A549 (cell line): ENCODE measurements around the gene SELPLG. TPM values are rescaled to one million over a fixed set of nuclear protein-coding genes. Genes with fewer than 3 reads are reported as not detected.

Experiments used
- ATAC-seq, 2 experiments: fragments of 200-7000 bp in 1 of 2; fragments of >200 bp in 1 of 2; cut with Nextera tagmentation in 1 of 2; cut with Tn5 transposase in 1 of 2; 3 replicates each; pipeline versions ENCODE4 v1.8.0 to v1.9.1; 2018 to 2020; ENCODE audit warnings: mild to moderate bottlenecking in 1 of 2, moderate library complexity in 1 of 2
- CTCF ChIA-PET: fragments of 300-600 bp; sonication (Branson Sonifier 250); formaldehyde crosslinking; extraction: SDS; loops from one replicate; lab custom pipeline; 2021; ENCODE audit warnings: antibody characterized with exemption, inconsistent platforms; lab: Yijun Ruan, JAX
- POLR2A ChIA-PET: fragments of 350-600 bp; formaldehyde crosslinking; extraction: SDS; loops from one replicate; lab custom pipeline; 2021; ENCODE audit warnings: antibody characterized with exemption, inconsistent platforms; lab: Yijun Ruan, JAX
- DNase-seq, 2 experiments: peaks; one replicate each; pipeline versions ENCODE4 v3.0.0 to v3.0.0-alpha.2; 2011 to 2016; ENCODE audit warnings: low read depth in 1 of 2, low spot score in 1 of 2
- FAIRE-seq: peaks from 2 replicates; lab custom pipeline; 2011; peaks lifted over from hg19 to GRCh38; lab: Jason Lieb, UNC
- H3K27ac ChIP-seq, 2 experiments: fragments of >200 bp; sonication (Bioruptor Twin); formaldehyde crosslinking; 3 replicates each; pipeline ENCODE4 v1.5.1; 2016 to 2017
- H3K4me1 ChIP-seq: fragments of >200 bp; sonication (Bioruptor Twin); formaldehyde crosslinking; 3 replicates; pipeline ENCODE4 v1.6.1; 2016
- H3K4me2 ChIP-seq: fragments of >200 bp; sonication (Bioruptor Twin); formaldehyde crosslinking; 3 replicates; pipeline ENCODE4 v1.6.1; 2016
- H3K4me3 ChIP-seq: fragments of >200 bp; sonication (Bioruptor Twin); formaldehyde crosslinking; 3 replicates; pipeline ENCODE4 v1.5.1; 2016
- H3K9me3 ChIP-seq: fragments of >200 bp; sonication (Bioruptor Twin); formaldehyde crosslinking; 3 replicates; pipeline ENCODE4 v1.6.1; 2016
- BHLHE40 ChIP-seq: IDR thresholded peaks from 2 replicates; pipeline ENCODE4 v1.6.1; 2012; ENCODE audit warnings: low read depth, low read length, inconsistent platforms
- CBX8 ChIP-seq: fragments of 200-600 bp; sonication (generic); IDR thresholded peaks from 2 replicates; pipeline ENCODE4 v1.6.1; 2016
- CHD4 ChIP-seq: fragments of 200-600 bp; sonication (generic); IDR thresholded peaks from 2 replicates; pipeline ENCODE4 v1.6.1; 2016; ENCODE audit warnings: antibody characterized with exemption, mild to moderate bottlenecking, borderline replicate concordance
- EHMT2 ChIP-seq: fragments of 200-600 bp; sonication (generic); IDR thresholded peaks from 2 replicates; pipeline ENCODE4 v1.6.1; 2016; ENCODE audit warnings: antibody characterized with exemption, low read depth, mild to moderate bottlenecking, moderate library complexity
- FOSB ChIP-seq: fragments of 250-450 bp; sonication (Bioruptor Pico); IDR thresholded peaks from 2 replicates; pipeline ENCODE4 v1.5.0; 2020; ENCODE audit warnings: mild to moderate bottlenecking, moderate library complexity
- HDAC2 ChIP-seq: fragments of 200-600 bp; sonication (generic); IDR thresholded peaks from 2 replicates; pipeline ENCODE4 v1.6.1; 2016
- HOXB5 ChIP-seq: fragments of 250-450 bp; sonication (Bioruptor Pico); IDR thresholded peaks from 2 replicates; pipeline ENCODE4 v1.5.0; 2020; ENCODE audit warnings: mild to moderate bottlenecking, moderate library complexity
- JUN ChIP-seq, 2 experiments: fragments of >200 bp; sonication (Bioruptor Twin); formaldehyde crosslinking; IDR thresholded peaks; 2 replicates in 1 of 2; 3 replicates in 1 of 2; pipeline ENCODE4 v1.6.1; 2016 to 2017
- KDM1A ChIP-seq: fragments of 200-600 bp; sonication (generic); IDR thresholded peaks from 2 replicates; pipeline ENCODE4 v1.6.1; 2016; ENCODE audit warnings: low read depth, mild to moderate bottlenecking
- MAFK ChIP-seq: fragments of 450-650 bp; IDR thresholded peaks from 2 replicates; pipeline ENCODE4 v1.6.1; 2014; ENCODE audit not compliant: partially characterized antibody
- NFE2L2 ChIP-seq: fragments of 150-350 bp; conservative IDR thresholded peaks from 2 replicates; pipeline ENCODE4 v1.6.1; 2014; ENCODE audit warnings: low read length
- NR3C1 ChIP-seq: fragments of >200 bp; sonication (Bioruptor Twin); formaldehyde crosslinking; IDR thresholded peaks from 3 replicates; pipeline ENCODE4 v1.6.1; 2017
- POLR2A ChIP-seq: IDR thresholded peaks from 2 replicates; pipeline ENCODE4 v1.6.1; 2012; ENCODE audit warnings: mild to moderate bottlenecking, low read length
- RARB ChIP-seq: fragments of 250-450 bp; sonication (Bioruptor Pico); IDR thresholded peaks from 2 replicates; pipeline ENCODE4 v1.8.0; 2021; ENCODE audit warnings: mild to moderate bottlenecking, moderate library complexity
- RCOR1 ChIP-seq: fragments of 150-350 bp; IDR thresholded peaks from 2 replicates; pipeline ENCODE4 v1.6.1; 2014; ENCODE audit warnings: antibody characterized with exemption, low read length, low read depth
- SMC3 ChIP-seq: fragments of >200 bp; sonication (Bioruptor Twin); formaldehyde crosslinking; IDR thresholded peaks from 3 replicates; pipeline ENCODE4 v1.6.1; 2018; ENCODE audit warnings: inconsistent platforms
- USF2 ChIP-seq: fragments of 450-650 bp; IDR thresholded peaks from 2 replicates; pipeline ENCODE4 v1.6.1; 2014; ENCODE audit warnings: antibody characterized with exemption
- WGBS: methylation state at CpG from one replicate; pipeline ENCODE4 v1.1.6; 2017; ENCODE audit errors: missing lambda C conversion rate; 5-methylcytosine and 5-hydroxymethylcytosine counted together
- polyA plus RNA-seq, 4 experiments: library from polyadenylated mRNA; depleted of rRNA in 3 of 4; stranded (reverse); fragments of >200 nt; fragmentation: RNase III in 1 of 4; extraction: RNeasy Plus Mini Kit Qiagen cat#74134 plus additional on column Dnase treatment in 1 of 4; gene quantifications; 2 replicates in 3 of 4; 3 replicates in 1 of 4; pipeline ENCODE4 v1.2.3, GENCODE V29; 2011 to 2017
- TF ChIP-seq, protein P1 (sequence below): IDR thresholded peaks from 2 replicates; pipeline ENCODE4 v1.6.1; 2012

SELPLG gene
- polyA plus RNA-seq, 2 of the 4 experiments (the other 2 are of a cell fraction) = 0.17 to 0.67 TPM

GRCh38 chr12:108598553-108599250, 35.0 kb downstream of the SELPLG start:
- POLR2A ChIA-PET = no interaction called here
- FAIRE-seq (no peak), ATAC-seq (no peak; a peak in 1 of 6 replicates), DNase-seq (no peak)
- CTCF ChIA-PET = interaction anchor here (0.7 to 17.9 kb wide), 3 partner anchors 8 to 28 kb away, joined by 3 to 166 read pairs (median 4); no protein-coding TSS in a partner anchor
- WGBS = 74% methylated on average over 11 of the region's 11 CpGs
- H3K9me3 ChIP-seq = no peaks in the 10 kb centered on the region
- H3K27ac ChIP-seq = no peak overlapping the region
- H3K4me1 ChIP-seq = no peaks in the 10 kb centered on the region
- no peak overlapping the region for H3K4me3 ChIP-seq
- no peak for TF ChIP-seq HOXB5
- TF ChIP-seq JUN (IDR thresholded peaks at IDR 0.05) = no peak
- TF ChIP-seq EHMT2 = no peak
- TF ChIP-seq NFE2L2 = no peak
- no peak for TF ChIP-seq HDAC2
- TF ChIP-seq CHD4 = no peak
- TF ChIP-seq BHLHE40 = no peak
- no peak for TF ChIP-seq RARB (CRISPR knock-in tag)
- TF ChIP-seq POLR2A = no peak
- H3K4me2 ChIP-seq = no peak overlapping the region

DNA sequence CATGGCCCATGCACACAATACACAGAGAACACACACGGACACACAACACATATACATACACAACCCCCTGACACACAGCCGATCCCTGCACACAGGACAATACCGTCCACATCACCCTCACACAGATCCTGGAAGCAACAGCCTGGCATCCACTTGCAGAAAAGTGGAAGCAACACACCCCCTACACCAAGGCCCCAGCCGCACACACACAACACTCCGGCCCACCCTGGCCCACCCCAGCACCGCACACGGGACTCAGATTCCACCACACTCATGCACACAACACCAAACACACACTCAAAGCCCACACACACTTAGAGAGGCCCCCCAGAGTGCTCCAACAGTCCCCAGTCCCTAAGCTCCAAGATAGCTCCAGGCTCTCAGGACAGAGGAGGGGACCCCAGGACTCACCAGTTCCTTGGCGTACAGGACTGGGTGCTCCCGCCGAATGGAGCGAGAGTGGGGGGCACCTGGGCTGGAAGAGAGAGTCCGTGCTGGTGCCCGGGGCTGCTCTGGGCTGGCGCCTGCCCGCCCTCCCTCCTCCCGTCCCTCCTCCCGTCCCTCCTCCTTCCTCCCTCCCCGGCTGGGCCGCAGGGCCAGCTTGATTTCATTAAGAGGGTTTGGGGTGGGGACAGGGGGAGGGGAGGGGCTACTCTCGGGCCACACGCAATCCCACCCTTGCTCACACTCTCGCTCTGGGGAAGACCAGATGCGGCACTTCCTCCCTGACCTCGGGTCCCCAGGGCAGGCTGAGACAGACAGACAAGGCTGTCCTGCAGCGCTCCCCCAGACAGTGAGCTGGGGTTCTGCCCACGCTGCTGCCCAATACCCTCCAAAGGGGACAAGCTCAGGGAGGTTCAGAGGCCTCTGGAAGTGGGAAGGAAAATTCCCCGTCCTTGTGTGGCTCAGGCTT, 35.9 kb downstream of the SELPLG start, which contains the start of gene TMEM119:
TMEM119 (minus strand) TSS at position 526 of the 913 bp plus-strand sequence. CDS start 5,701 bp downstream, outside the sequence.
- no peaks in the 10 kb centered on the region for H3K9me3 ChIP-seq
- H3K4me3 ChIP-seq = no peak within 1 kb of the TSS
- no peak within 1 kb of the TSS for H3K4me2 ChIP-seq
- H3K27ac ChIP-seq = no peak within 1 kb of the TSS
- TF ChIP-seq CBX8 (no peak), RCOR1 (no peak), FOSB (no peak), MAFK (no peak), NR3C1 (no peak)
- TF ChIP-seq, protein P1, sequence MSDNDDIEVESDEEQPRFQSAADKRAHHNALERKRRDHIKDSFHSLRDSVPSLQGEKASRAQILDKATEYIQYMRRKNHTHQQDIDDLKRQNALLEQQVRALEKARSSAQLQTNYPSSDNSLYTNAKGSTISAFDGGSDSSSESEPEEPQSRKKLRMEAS = no peak
- CTCF ChIA-PET = interaction anchor here (0.6 to 17.9 kb wide), 4 partner anchors 9 to 515 kb away, joined by 3 to 166 read pairs (median 4); no protein-coding TSS in a partner anchor
- DNase-seq = no peak
- FAIRE-seq = no peak
- peak in 1 of 2 experiments; percentile 32; a peak in 4 of 6 replicates for ATAC-seq
- POLR2A ChIA-PET = no interaction called here
- 69% methylated on average over 19 of the region's 27 CpGs for WGBS
- H3K4me1 ChIP-seq = no peaks in the 10 kb centered on the region

- Histone ChIP-seq H3K9me3 (no peaks in the 10 kb centered on the region), H3K4me2 (no peak overlapping the region), H3K27ac (no peak overlapping the region), H3K4me1 (no peaks in the 10 kb centered on the region), H3K4me3 (no peak overlapping the region)
- FAIRE-seq (no peak), ATAC-seq (no peak), DNase-seq (no peak)
- CTCF ChIA-PET = interaction anchor here (0.6 to 17.9 kb wide), 2 partner anchors 22 to 516 kb away, joined by 4 to 166 read pairs; no protein-coding TSS in a partner anchor
- WGBS = 58% methylated on average over 6 of the region's 10 CpGs
- no peak for TF ChIP-seq KDM1A
- peak; percentile 8; the same call in 1 of the 2 replicates for TF ChIP-seq USF2
- TF ChIP-seq NR3C1 = no peak
- no peak for TF ChIP-seq SMC3
- POLR2A ChIA-PET = no interaction called here
Observed at GRCh38 chr12:108596854-108597558, 36.7 kb downstream of the SELPLG start.
